OCI-LY7 (cell line): ENCODE measurements around the gene KATNA1.

ENCODE experiments used
- EZH2phosphoT487 ChIP-seq: fragments of 200-600 bp; sonication (generic); IDR thresholded peaks from 2 replicates; pipeline ENCODE4 v1.6.1; 2018; ENCODE audit warnings: low read depth, borderline replicate concordance, mild to moderate bottlenecking, mixed run types, antibody characterized with exemption, low read length, moderate library complexity, mixed read lengths
- TF ChIP-seq, protein P1 (sequence below): fragments of 200-600 bp; sonication (generic); conservative IDR thresholded peaks from 2 replicates; pipeline ENCODE4 v1.5.1; 2014; ENCODE audit warnings: mild to moderate bottlenecking, antibody characterized with exemption, low read length, moderate library complexity, mixed read lengths

DNA sequence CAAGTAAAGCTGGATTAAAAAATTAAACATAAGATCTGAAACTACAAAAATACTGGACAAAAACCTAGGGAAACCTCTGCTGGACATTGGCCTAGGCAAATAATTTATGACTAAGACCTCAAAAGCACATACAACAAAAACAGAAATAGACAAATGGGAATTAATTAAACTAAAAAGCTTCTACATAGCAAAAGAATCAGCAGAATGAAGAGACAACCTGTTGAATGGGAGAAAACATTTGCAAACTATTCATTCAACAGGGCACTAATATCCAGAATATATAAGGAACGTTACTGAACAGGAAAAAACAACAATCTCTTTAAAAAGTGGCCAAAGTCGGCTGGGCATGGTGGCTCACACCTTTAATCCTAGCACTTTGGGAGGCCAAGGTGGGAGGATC, 89.1 kb downstream of the KATNA1 start:
- TF ChIP-seq, protein P1, sequence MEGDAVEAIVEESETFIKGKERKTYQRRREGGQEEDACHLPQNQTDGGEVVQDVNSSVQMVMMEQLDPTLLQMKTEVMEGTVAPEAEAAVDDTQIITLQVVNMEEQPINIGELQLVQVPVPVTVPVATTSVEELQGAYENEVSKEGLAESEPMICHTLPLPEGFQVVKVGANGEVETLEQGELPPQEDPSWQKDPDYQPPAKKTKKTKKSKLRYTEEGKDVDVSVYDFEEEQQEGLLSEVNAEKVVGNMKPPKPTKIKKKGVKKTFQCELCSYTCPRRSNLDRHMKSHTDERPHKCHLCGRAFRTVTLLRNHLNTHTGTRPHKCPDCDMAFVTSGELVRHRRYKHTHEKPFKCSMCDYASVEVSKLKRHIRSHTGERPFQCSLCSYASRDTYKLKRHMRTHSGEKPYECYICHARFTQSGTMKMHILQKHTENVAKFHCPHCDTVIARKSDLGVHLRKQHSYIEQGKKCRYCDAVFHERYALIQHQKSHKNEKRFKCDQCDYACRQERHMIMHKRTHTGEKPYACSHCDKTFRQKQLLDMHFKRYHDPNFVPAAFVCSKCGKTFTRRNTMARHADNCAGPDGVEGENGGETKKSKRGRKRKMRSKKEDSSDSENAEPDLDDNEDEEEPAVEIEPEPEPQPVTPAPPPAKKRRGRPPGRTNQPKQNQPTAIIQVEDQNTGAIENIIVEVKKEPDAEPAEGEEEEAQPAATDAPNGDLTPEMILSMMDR: no peak
- no peak for TF ChIP-seq EZH2phosphoT487
